Nephron (organoid): ENCODE measurements around the gene PELO.

ENCODE experiments used
- H3K27ac Mint-ChIP-seq, 3 experiments: 2 replicates each; pipeline ENCODE4 v1.8.0; 2020; ENCODE audit warnings: mixed read lengths in 3 of 3, mild to moderate bottlenecking in 2 of 3, moderate library complexity in 1 of 3
- H3K27me3 Mint-ChIP-seq: 2 replicates; pipeline ENCODE4 v1.8.0; 2021; ENCODE audit warnings: low read depth, mild to moderate bottlenecking, moderate library complexity, mixed read lengths
- H3K36me3 Mint-ChIP-seq: 2 replicates; pipeline ENCODE4 v1.8.0; 2020; ENCODE audit warnings: low read depth, mixed read lengths
- H3K4me1 Mint-ChIP-seq: 2 replicates; pipeline ENCODE4 v1.8.0; 2020; ENCODE audit warnings: mixed read lengths
- H3K4me3 Mint-ChIP-seq, 3 experiments: 2 replicates each; pipeline ENCODE4 v1.8.0; 2020; ENCODE audit warnings: mild to moderate bottlenecking in 3 of 3, mixed read lengths in 3 of 3, moderate library complexity in 2 of 3
- H3K9me3 Mint-ChIP-seq: 2 replicates; pipeline ENCODE4 v1.8.0; 2020; ENCODE audit warnings: mixed read lengths
- CTCF ChIP-seq, 3 experiments: fragments of 200-600 bp; sonication (generic); IDR thresholded peaks; one replicate each; pipeline ENCODE4 v1.5.0; 2021; ENCODE audit warnings: antibody characterized with exemption in 3 of 3; ENCODE audit not compliant: unreplicated experiment in 3 of 3

PELO gene

GRCh38 chr5:52754051-52754450 lies 33.7 kb upstream of the PELO start:
- Mint-ChIP-seq H3K36me3 (no peaks in the 10 kb centered on the region), H3K9me3 (no peaks in the 10 kb centered on the region), H3K4me3 (no peak overlapping the region), H3K4me1 (no peaks in the 10 kb centered on the region), H3K27me3 (no peaks in the 10 kb centered on the region), H3K27ac (no peak overlapping the region)
- TF ChIP-seq CTCF (IDR thresholded peaks at IDR 0.05; ENCODE audit: unreplicated experiment in 3 of 3), result no peak

GRCh38 chr5:52757527-52757926 lies 30.2 kb upstream of the PELO start:
- Mint-ChIP-seq H3K27me3 (no peaks in the 10 kb centered on the region), H3K4me1 (no peaks in the 10 kb centered on the region), H3K9me3 (no peaks in the 10 kb centered on the region), H3K27ac (no peak overlapping the region), H3K4me3 (no peak overlapping the region), H3K36me3 (no peaks in the 10 kb centered on the region)
- no peak for TF ChIP-seq CTCF (IDR thresholded peaks at IDR 0.05; ENCODE audit: unreplicated experiment in 3 of 3)

- no peaks in the 10 kb centered on the region for H3K27me3 Mint-ChIP-seq
- H3K27ac Mint-ChIP-seq, result no peak overlapping the region
- no peaks in the 10 kb centered on the region for H3K4me1 Mint-ChIP-seq
- no peaks in the 10 kb centered on the region for H3K36me3 Mint-ChIP-seq
- no peak for TF ChIP-seq CTCF (IDR thresholded peaks at IDR 0.05; ENCODE audit: unreplicated experiment in 3 of 3)
- no peak overlapping the region for H3K4me3 Mint-ChIP-seq
- H3K9me3 Mint-ChIP-seq, result no peaks in the 10 kb centered on the region
These were observed 29.7 kb upstream of the PELO start for GRCh38 chr5:52758014-52758413.

GRCh38 chr5:52759331-52759730 lies 28.4 kb upstream of the PELO start:
- Mint-ChIP-seq H3K27ac (peak overlapping the region in 1 of 3 experiments; percentile 31), H3K9me3 (no peaks in the 10 kb centered on the region), H3K4me1 (no peaks in the 10 kb centered on the region)

GRCh38 chr5:52760695-52761366 lies 26.9 kb upstream of the PELO start:
- H3K4me1 Mint-ChIP-seq, result no peaks in the 10 kb centered on the region
- TF ChIP-seq CTCF (IDR thresholded peaks at IDR 0.05; ENCODE audit: unreplicated experiment in 3 of 3), result no peak
- H3K36me3 Mint-ChIP-seq, result no peaks in the 10 kb centered on the region
- no peak overlapping the region for H3K27ac Mint-ChIP-seq
- H3K9me3 Mint-ChIP-seq, result no peaks in the 10 kb centered on the region
- no peak overlapping the region for H3K4me3 Mint-ChIP-seq
- H3K27me3 Mint-ChIP-seq, result no peaks in the 10 kb centered on the region

More at GRCh38 chr5:52759331-52759730, 28.4 kb upstream of the PELO start:
- H3K27me3 Mint-ChIP-seq, result no peaks in the 10 kb centered on the region
- no peaks in the 10 kb centered on the region for H3K36me3 Mint-ChIP-seq
- H3K4me3 Mint-ChIP-seq, result no peak overlapping the region
- TF ChIP-seq CTCF (IDR thresholded peaks at IDR 0.05; ENCODE audit: unreplicated experiment in 3 of 3), result no peak

- no peaks in the 10 kb centered on the region for H3K36me3 Mint-ChIP-seq
- no peaks in the 10 kb centered on the region for H3K27me3 Mint-ChIP-seq
- no peak for TF ChIP-seq CTCF (IDR thresholded peaks at IDR 0.05; ENCODE audit: unreplicated experiment in 3 of 3)
- peaks cover 6% of the 10 kb centered on the region for H3K4me1 Mint-ChIP-seq
- no peak overlapping the region for H3K27ac Mint-ChIP-seq
- H3K9me3 Mint-ChIP-seq, result no peaks in the 10 kb centered on the region
- H3K4me3 Mint-ChIP-seq, result no peak overlapping the region
These were observed 20.4 kb upstream of the PELO start for GRCh38 chr5:52767217-52767743.
